ENCODE results near the gene RPS6KB1.

RPS6KB1 gene

GRCh38 chr17:59892924-59893675, at the start of gene RPS6KB1, which contains the start of gene TUBD1:
Gene RPS6KB1, plus strand, starts transcription at chr17:59893121. Its CDS starts 64 bp downstream, at chr17:59893185.
Gene TUBD1, minus strand, starts transcription at chr17:59892943. Its CDS starts 1,941 bp downstream, at chr17:59891002.
- Histone ChIP-seq H3K9me2 (replicated peaks; ENCODE audit: control insufficient read depth, low read length) (no peaks in the 10 kb centered on the region), H4K20me1 (ENCODE audit: control insufficient read depth, insufficient read depth, low read depth, low read length) (peaks cover 10% of the 10 kb centered on the region)

GRCh38 chr17:59844884-59845594, 47.9 kb upstream of the RPS6KB1 start:
- TF ChIP-seq CTCF (IDR thresholded peaks at IDR 0.05; ENCODE audit: low read depth, low read length, poor library complexity, severe bottlenecking) (no peak), EZH2phosphoT487 (IDR thresholded peaks at IDR 0.05; ENCODE audit: borderline replicate concordance, low read length) (no peak)
- Histone ChIP-seq H3K36me3 (ENCODE audit: control insufficient read depth, low read length) (peaks cover 17% of the 10 kb centered on the region), H4K20me1 (ENCODE audit: control insufficient read depth, insufficient read depth, low read depth, low read length) (no peaks in the 10 kb centered on the region), H3K4me1 (ENCODE audit: control insufficient read depth, low read length) (peaks cover 78% of the 10 kb centered on the region), H3K4me2 (ENCODE audit: low read length) (peak overlapping the region; percentile 93), H3K4me3 (ENCODE audit: low read length) (peak overlapping the region; percentile 56), H3F3A (ENCODE audit: control insufficient read depth, insufficient read depth) (peaks cover 27% of the 10 kb centered on the region), H3K9me2 (replicated peaks; ENCODE audit: control insufficient read depth, low read length) (no peaks in the 10 kb centered on the region), H3K27me3 (ENCODE audit: control insufficient read depth, low read length) (no peaks in the 10 kb centered on the region), H3K9me3 (ENCODE audit: control insufficient read depth, insufficient read depth, low read length) (no peaks in the 10 kb centered on the region), H3K27ac (ENCODE audit: low read depth, low read length) (peak overlapping the region; percentile 91), H3K79me2 (ENCODE audit: control insufficient read depth, low read length) (peaks cover 55% of the 10 kb centered on the region)

More at GRCh38 chr17:59892924-59893675, at the start of gene RPS6KB1, which contains the start of gene TUBD1:
- Histone ChIP-seq H3K27me3 (ENCODE audit: control insufficient read depth, low read length) (no peaks in the 10 kb centered on the region), H3K27ac (ENCODE audit: low read depth, low read length) (peak within 1 kb of the TSS; percentile 59), H3K9me3 (ENCODE audit: control insufficient read depth, insufficient read depth, low read length) (no peaks in the 10 kb centered on the region), H3K79me2 (ENCODE audit: control insufficient read depth, low read length) (peaks cover 75% of the 10 kb centered on the region), H3F3A (ENCODE audit: control insufficient read depth, insufficient read depth) (no peaks in the 10 kb centered on the region), H3K4me3 (ENCODE audit: low read length) (peak within 1 kb of the TSS; percentile 88), H3K4me1 (ENCODE audit: control insufficient read depth, low read length) (peaks cover 16% of the 10 kb centered on the region), H3K36me3 (ENCODE audit: control insufficient read depth, low read length) (peaks cover 26% of the 10 kb centered on the region), H3K4me2 (ENCODE audit: low read length) (peak within 1 kb of the TSS; percentile 80)
- TF ChIP-seq CTCF (IDR thresholded peaks at IDR 0.05; ENCODE audit: low read depth, low read length, poor library complexity, severe bottlenecking) (no peak), EZH2phosphoT487 (IDR thresholded peaks at IDR 0.05; ENCODE audit: borderline replicate concordance, low read length) (no peak)

GRCh38 chr17:59845595-59846393, 47.1 kb upstream of the RPS6KB1 start:
- Histone ChIP-seq H3K4me1 (ENCODE audit: control insufficient read depth, low read length) (peaks cover 70% of the 10 kb centered on the region), H4K20me1 (ENCODE audit: control insufficient read depth, insufficient read depth, low read depth, low read length) (no peaks in the 10 kb centered on the region), H3K27me3 (ENCODE audit: control insufficient read depth, low read length) (no peaks in the 10 kb centered on the region), H3K36me3 (ENCODE audit: control insufficient read depth, low read length) (peaks cover 9% of the 10 kb centered on the region), H3K4me3 (ENCODE audit: low read length) (peak overlapping the region; percentile 56), H3F3A (ENCODE audit: control insufficient read depth, insufficient read depth) (peaks cover 27% of the 10 kb centered on the region), H3K79me2 (ENCODE audit: control insufficient read depth, low read length) (peaks cover 47% of the 10 kb centered on the region), H3K9me3 (ENCODE audit: control insufficient read depth, insufficient read depth, low read length) (no peaks in the 10 kb centered on the region), H3K27ac (ENCODE audit: low read depth, low read length) (peak overlapping the region; percentile 91), H3K4me2 (ENCODE audit: low read length) (peak overlapping the region; percentile 93), H3K9me2 (replicated peaks; ENCODE audit: control insufficient read depth, low read length) (no peaks in the 10 kb centered on the region)
- TF ChIP-seq CTCF (IDR thresholded peaks at IDR 0.05; ENCODE audit: low read depth, low read length, poor library complexity, severe bottlenecking) (no peak), EZH2phosphoT487 (IDR thresholded peaks at IDR 0.05; ENCODE audit: borderline replicate concordance, low read length) (no peak)

Data from DOHH2 (cell line).